Adrenal gland (tissue), 12 donors: ENCODE data around the gene CENPT. TPM values are rescaled to one million over a fixed set of nuclear protein-coding genes. Genes with fewer than 3 reads are reported as not detected.
A peak's percentile ranks its signal among the peaks of the same experiment; 100 is the strongest.

Experiments used
- DNase-seq, 7 donors: peaks; one replicate each; pipeline ENCODE4 v3.0.0-alpha.2; 2019 to 2020
- H3K27ac ChIP-seq, 5 donors: fragments of 200-600 bp; sonication (generic) in 4 of 5; 1 replicate in 3 of 5; 2 replicates in 2 of 5; pipeline versions ENCODE4 v1.5.1 to v1.8.0; 2016 to 2020; ENCODE audit warnings: mild to moderate bottlenecking in 1 of 5
- H3K27me3 ChIP-seq: fragments of 200-600 bp; 2 replicates; pipeline ENCODE4 v1.8.0; 2021
- H3K36me3 ChIP-seq, 2 donors: fragments of 200-600 bp; replicated peaks in 1 of 2; 1 replicate in 1 of 2; 2 replicates in 1 of 2; pipeline versions ENCODE4 v1.5.1 to v1.8.0; 2018 to 2022
- H3K4me1 ChIP-seq, 2 donors: fragments of 200-600 bp; replicated peaks in 1 of 2; 1 replicate in 1 of 2; 2 replicates in 1 of 2; pipeline versions ENCODE4 v1.5.1 to v1.8.0; 2018 to 2021
- H3K4me3 ChIP-seq, 4 donors: fragments of 200-600 bp; sonication (generic) in 3 of 4; one replicate each; pipeline ENCODE4 v1.5.1; 2016 to 2018
- H3K9me3 ChIP-seq, 3 donors: fragments of 200-600 bp; sonication (generic) in 1 of 3; replicated peaks in 1 of 3; 1 replicate in 2 of 3; 2 replicates in 1 of 3; pipeline versions ENCODE4 v1.5.1 to v1.8.0; 2016 to 2021
- CTCF ChIP-seq, 6 experiments: fragments of 450-650 bp in 4 of 6; fragments of 200-600 bp in 2 of 6; sonication (generic) in 1 of 6; IDR thresholded peaks; 1 replicate in 5 of 6; 2 replicates in 1 of 6; pipeline versions ENCODE4 v1.5.1 to v1.8.0; 2016 to 2021; ENCODE audit warnings: antibody characterized with exemption in 6 of 6, mild to moderate bottlenecking in 2 of 6, moderate library complexity in 1 of 6
- POLR2A ChIP-seq, 2 donors: fragments of 450-650 bp; IDR thresholded peaks; one replicate each; pipeline ENCODE4 v1.6.1; 2017; ENCODE audit warnings: antibody characterized with exemption in 2 of 2, mild to moderate bottlenecking in 2 of 2, moderate library complexity in 1 of 2
- WGBS, 4 donors: extraction: QIAGEN DNeasy Blood & Tissue Kit in 2 of 4; methylation state at CpG; one replicate each; pipeline versions ENCODE4 v1.1.5 to v1.1.7; 2013 to 2017; 5-methylcytosine and 5-hydroxymethylcytosine counted together
- intact Hi-C, 2 donors: fragments of 100-400 bp; cut with DNase I; formaldehyde crosslinking; loops; one replicate each; pipeline versions ENCODE4 v1.14.1 to v1.15.0; 2022 to 2023
- polyA plus RNA-seq, 3 donors: library from polyadenylated mRNA; stranded (reverse); fragments of 200-250 nt in 2 of 3; fragments of 350-450 nt in 1 of 3; fragmentation: Illumina TruSeq in 1 of 3; extraction: RNeasy Lipid Tissue Mini Kit (QIAGEN cat#74804) in 1 of 3; gene quantifications; one replicate each; pipeline ENCODE4 v1.2.3, GENCODE V29; 2013 to 2014
- total RNA-seq, 9 donors: library from RNA; depleted of rRNA in 4 of 9; stranded (reverse); fragments of >200 nt in 4 of 9; fragments of 120-200 nt in 1 of 9; fragmentation: NEBNext Ultra II Directional in 1 of 9; extraction: Animal tissue kit (Norgen Biotek cat#: 25700) in 1 of 9; gene quantifications; one replicate each; pipeline versions ENCODE4 v1.1.0 to v1.2.4, GENCODE V29; 2013 to 2023
- donor health status: healthy with polysubstance abuse.
- donor health status: Bipolar disorder and iron deficiency.
- donor health status: DM: yes; HTN: yes; CAD: no.
- donor health status: DM: no; HTN: no; CAD: no.
- donor health status: DM: no; HTN: no; CAD: no.
- donor health status: DM: yes; HTN: yes; CAD: no.

The CENPT gene
- total and polyA plus RNA-seq, 12 donors: 15.8 to 250 (median 38.8) TPM

GRCh38 chr16:67801883-67802282 is 45.6 kb downstream of the CENPT start:
- Histone ChIP-seq H3K27me3 (no peaks in the 10 kb centered on the region), H3K4me3 (no peak overlapping the region), H3K4me1 (peaks cover 16 to 20% of the 10 kb centered on the region in 2 donors), H3K9me3 (no peaks in the 10 kb centered on the region), H3K36me3 (peaks cover 0 to 11% of the 10 kb centered on the region in 2 donors), H3K27ac (no peak overlapping the region)
- WGBS, 4 donors: 79 to 100% (median 88%) methylated on average over 2 of the region's 2 CpGs
- TF ChIP-seq POLR2A (IDR thresholded peaks at IDR 0.05): no peak
- no peak for TF ChIP-seq CTCF (IDR thresholded peaks at IDR 0.05)
- DNase-seq: no peak
- intact Hi-C loops: loop anchor here in 1 of 2 donors (5.0 to 10.0 kb wide), 2 partner anchors 77 to 135 kb away; partner anchors contain the start of genes C16orf86 and ENKD1

GRCh38 chr16:67801241-67801640 is 46.3 kb downstream of the CENPT start:
- H3K36me3 ChIP-seq: peaks cover 0 to 11% of the 10 kb centered on the region in 2 donors
- no peak overlapping the region for H3K4me3 ChIP-seq
- intact Hi-C loops: loop anchor here in 1 of 2 donors (5.0 to 10.0 kb wide), 2 partner anchors 76 to 134 kb away; partner anchors contain the start of genes C16orf86 and ENKD1
- DNase-seq: no peak
- no peaks in the 10 kb centered on the region for H3K9me3 ChIP-seq
- TF ChIP-seq CTCF (IDR thresholded peaks at IDR 0.05): no peak
- TF ChIP-seq POLR2A (IDR thresholded peaks at IDR 0.05): no peak
- peaks cover 16 to 20% of the 10 kb centered on the region in 2 donors for H3K4me1 ChIP-seq
- 90 to 96% (median 94%) methylated on average over 1 of the region's 1 CpG; no CpG with 5 or more reads in 1 of the 4 donors for WGBS, 4 donors
- H3K27ac ChIP-seq: peak overlapping the region in 1 of 5 donors; percentile 50
- no peaks in the 10 kb centered on the region for H3K27me3 ChIP-seq

GRCh38 chr16:67800338-67800926 is 47.1 kb downstream of the CENPT start:
- H3K27ac ChIP-seq: peak overlapping the region in 1 of 5 donors; percentile 50
- intact Hi-C loops: loop anchor here in 1 of 2 donors (5.0 to 10.0 kb wide), 2 partner anchors 76 to 133 kb away; partner anchors contain the start of genes C16orf86 and ENKD1
- H3K4me1 ChIP-seq: peaks cover 12 to 16% of the 10 kb centered on the region in 2 donors
- TF ChIP-seq POLR2A (IDR thresholded peaks at IDR 0.05) (no peak), CTCF (IDR thresholded peaks at IDR 0.05) (no peak)
- no peaks in the 10 kb centered on the region for H3K9me3 ChIP-seq
- H3K27me3 ChIP-seq: no peaks in the 10 kb centered on the region
- H3K36me3 ChIP-seq: peaks cover 0 to 11% of the 10 kb centered on the region in 2 donors
- no peak overlapping the region for H3K4me3 ChIP-seq
- DNase-seq: peak; percentile 31 to 77 (median 62)
- WGBS, 4 donors: 61 to 77% (median 70%) methylated on average over 5 to 7 of the region's 7 CpGs

GRCh38 chr16:67796099-67796718 is 51.3 kb downstream of the CENPT start:
- Histone ChIP-seq H3K4me1 (peaks cover 0 to 8% of the 10 kb centered on the region in 2 donors), H3K9me3 (no peaks in the 10 kb centered on the region), H3K4me3 (no peak overlapping the region), H3K27ac (no peak overlapping the region), H3K27me3 (no peaks in the 10 kb centered on the region), H3K36me3 (peaks cover 0 to 11% of the 10 kb centered on the region in 2 donors)
- DNase-seq: no peak
- TF ChIP-seq CTCF (IDR thresholded peaks at IDR 0.05): no peak
- TF ChIP-seq POLR2A (IDR thresholded peaks at IDR 0.05): no peak
- 92 to 100% (median 97%) methylated on average over 5 of the region's 5 CpGs for WGBS, 4 donors
- intact Hi-C loops: no loop called here
